Stimulated activated CD4-positive, alpha-beta T cell treated with anti-CD3 and anti-CD28 coated beads, TNF-alpha, amount 100 ng/mL, for 4 hours (primary cell): ENCODE data around the gene ALG8.
"Not testable (repeated sequence)": the region's sequence is repeated elsewhere in the genome, so short reads cannot be mapped to it uniquely, and the experiment has no call there.

ENCODE experiments used
- DNase-seq, 3 experiments: peaks; one replicate each; pipeline ENCODE4 v3.0.0-alpha.2; 2020; ENCODE audit warnings: low read depth in 3 of 3

The ALG8 gene

GRCh38 chr11:78071717-78072116 lies 67.7 kb downstream of the ALG8 start:
- DNase-seq: no peak

- no peak for DNase-seq
Observed at GRCh38 chr11:78070621-78071020, 68.8 kb downstream of the ALG8 start.

- no peak for DNase-seq
Observed at GRCh38 chr11:78069465-78069864, 70.0 kb downstream of the ALG8 start.

- DNase-seq: no peak
Observed at GRCh38 chr11:78067704-78068103, 71.7 kb downstream of the ALG8 start.

- DNase-seq: no peak
Observed at GRCh38 chr11:78066471-78066870, 73.0 kb downstream of the ALG8 start.

- DNase-seq: no peak
Observed at GRCh38 chr11:78065203-78065602, 74.2 kb downstream of the ALG8 start.

- no peak for DNase-seq
Observed at GRCh38 chr11:78063440-78064181, 75.8 kb downstream of the ALG8 start, which contains the start of gene THRSP. THRSP (plus strand) TSS chr11:78063861; CDS start chr11:78063882, 21 bp downstream.

GRCh38 chr11:78062671-78063070 lies 76.8 kb downstream of the ALG8 start:
- DNase-seq: no peak

GRCh38 chr11:78061921-78062311 lies 77.5 kb downstream of the ALG8 start:
- no peak for DNase-seq

- no peak for DNase-seq
Observed at GRCh38 chr11:78061088-78061920, 78.1 kb downstream of the ALG8 start.

GRCh38 chr11:78060533-78060932 lies 78.9 kb downstream of the ALG8 start:
- DNase-seq: no peak

GRCh38 chr11:78059749-78060328 lies 79.6 kb downstream of the ALG8 start:
- not testable (repeated sequence) for DNase-seq

GRCh38 chr11:78057462-78058055 lies 81.9 kb downstream of the ALG8 start:
- no peak for DNase-seq

- no peak for DNase-seq
Observed at GRCh38 chr11:78056093-78056492, 83.3 kb downstream of the ALG8 start.

- DNase-seq: no peak
Observed at GRCh38 chr11:78054971-78055370, 84.5 kb downstream of the ALG8 start.

- no peak for DNase-seq
Observed at GRCh38 chr11:78050964-78051831, 88.2 kb downstream of the ALG8 start.
